GM12878 (cell line): ENCODE results near the gene MANBA. TPM values are rescaled to one million over a fixed set of nuclear protein-coding genes. Genes with fewer than 3 reads are reported as not detected.

ENCODE experiments used
- ATAC-seq: fragments of 200-7000 bp; cut with Tn5 transposase; 3 replicates; pipeline ENCODE4 v1.9.1; 2020; ENCODE audit warnings: mild to moderate bottlenecking, moderate library complexity
- BruUV-seq: library from RNA; stranded (reverse); fragments of 400-500 nt; replicated peaks from 2 replicates; lab custom pipeline; 2021; lab: Mats Ljungman, UMichigan
- CTCF ChIA-PET: fragments of 300-600 bp; sonication (Branson Sonifier 250); formaldehyde crosslinking; extraction: SDS; loops from one replicate; lab custom pipeline; 2021; ENCODE audit warnings: inconsistent platforms; lab: Yijun Ruan, JAX
- POLR2A ChIA-PET: fragments of 350-600 bp; formaldehyde crosslinking; extraction: SDS; loops from one replicate; lab custom pipeline; 2021; ENCODE audit warnings: inconsistent platforms; lab: Charles Lee
- RAD21 ChIA-PET: fragments of 300-600 bp; sonication (Branson Sonifier 250); formaldehyde crosslinking; loops from one replicate; lab custom pipeline; 2023; ENCODE audit warnings: antibody characterized with exemption; ENCODE audit not compliant: unreplicated experiment; lab: Charles Lee
- SMC1A ChIA-PET: fragments of 300-600 bp; sonication (Branson Sonifier 250); formaldehyde crosslinking; loops from one replicate; lab custom pipeline; 2023; ENCODE audit not compliant: unreplicated experiment, uncharacterized antibody; lab: Charles Lee
- DNase-seq: peaks from one replicate; pipeline ENCODE4 v3.0.0-alpha.2; 2011; ENCODE audit warnings: low read depth, low spot score
- FAIRE-seq: peaks from 3 replicates; lab custom pipeline; 2011; peaks lifted over from hg19 to GRCh38; lab: Jason Lieb, UNC
- H2AFZ ChIP-seq: 2 replicates; pipeline ENCODE4 v1.6.0; 2011; ENCODE audit warnings: low read depth, low read length, control low read depth; ENCODE audit not compliant: control insufficient read depth
- H3K27ac ChIP-seq: 2 replicates; pipeline ENCODE4 v1.5.1; 2011; ENCODE audit warnings: control low read depth; ENCODE audit not compliant: control insufficient read depth, insufficient read depth
- H3K27me3 ChIP-seq, 2 experiments: replicated peaks in 1 of 2; 2 replicates each; pipeline versions ENCODE4 v1.6.0 to v1.6.1; 2011; ENCODE audit warnings: low read length in 1 of 2; ENCODE audit not compliant: control insufficient read depth in 2 of 2, insufficient read depth in 2 of 2
- H3K36me3 ChIP-seq, 2 experiments: 2 replicates each; pipeline ENCODE4 v1.5.1; 2011; ENCODE audit warnings: low read length in 1 of 2; ENCODE audit not compliant: control insufficient read depth in 2 of 2, insufficient read depth in 2 of 2
- H3K4me1 ChIP-seq: 2 replicates; pipeline ENCODE4 v1.6.1; 2011; ENCODE audit warnings: mild to moderate bottlenecking, low read length, moderate library complexity, mixed read lengths; ENCODE audit not compliant: control insufficient read depth, insufficient read depth
- H3K4me2 ChIP-seq: 2 replicates; pipeline ENCODE4 v1.6.0; 2011; ENCODE audit warnings: control low read depth; ENCODE audit not compliant: control insufficient read depth, insufficient read depth
- H3K4me3 ChIP-seq: fragments of 200-600 bp; sonication (generic); 2 replicates; pipeline ENCODE4 v1.5.1; 2016
- H3K79me2 ChIP-seq: 2 replicates; pipeline ENCODE4 v1.6.0; 2011; ENCODE audit warnings: low read length; ENCODE audit not compliant: control insufficient read depth, insufficient read depth
- H3K9ac ChIP-seq: 2 replicates; pipeline ENCODE4 v1.8.0; 2011; ENCODE audit warnings: low read length, control low read depth, mixed read lengths; ENCODE audit not compliant: control insufficient read depth, insufficient read depth
- H3K9me3 ChIP-seq: replicated peaks from 3 replicates; pipeline ENCODE4 v1.5.1; 2011; ENCODE audit warnings: mild to moderate bottlenecking, low read length; ENCODE audit not compliant: control insufficient read depth, insufficient read depth
- H4K20me1 ChIP-seq: 2 replicates; pipeline ENCODE4 v1.6.0; 2011; ENCODE audit not compliant: control insufficient read depth, insufficient read depth
- ATF7 ChIP-seq: fragments of 450-650 bp; IDR thresholded peaks from 2 replicates; pipeline ENCODE4 v1.6.1; 2016; ENCODE audit warnings: low read depth, mild to moderate bottlenecking
- BCL11A ChIP-seq: IDR thresholded peaks from 2 replicates; pipeline ENCODE4 v1.6.1; 2011; ENCODE audit warnings: low read depth, low read length
- CBX3 ChIP-seq: fragments of 200-600 bp; sonication (generic); IDR thresholded peaks from 2 replicates; pipeline ENCODE4 v1.6.1; 2016; ENCODE audit warnings: low read depth, borderline replicate concordance
- ETV6 ChIP-seq, 2 experiments: fragments of 450-650 bp in 1 of 2; IDR thresholded peaks in 1 of 2; conservative IDR thresholded peaks in 1 of 2; 2 replicates each; pipeline ENCODE4 v1.6.1; 2014; ENCODE audit warnings: antibody characterized with exemption in 1 of 2, borderline replicate concordance in 1 of 2, low read depth in 1 of 2, mild to moderate bottlenecking in 1 of 2, moderate library complexity in 1 of 2
- FOS ChIP-seq: IDR thresholded peaks from 3 replicates; pipeline ENCODE4 v1.6.1; 2011; ENCODE audit warnings: borderline replicate concordance; ENCODE audit not compliant: insufficient read length; ENCODE audit errors: extremely low read depth
- MYC ChIP-seq: IDR thresholded peaks from 2 replicates; pipeline ENCODE4 v1.6.1; 2011; ENCODE audit warnings: mild to moderate bottlenecking, low read length, moderate library complexity, inconsistent platforms; ENCODE audit not compliant: insufficient read depth, insufficient replicate concordance, insufficient read length, severe bottlenecking
- RFX5 ChIP-seq: IDR thresholded peaks from 2 replicates; pipeline ENCODE4 v1.6.1; 2011; ENCODE audit warnings: low read depth, low read length, improper control_type of control experiment
- SRF ChIP-seq, 2 experiments: IDR thresholded peaks; 2 replicates each; pipeline ENCODE4 v1.6.1; 2011; ENCODE audit warnings: low read depth in 2 of 2, low read length in 2 of 2, mild to moderate bottlenecking in 1 of 2, moderate library complexity in 1 of 2
- SUPT20H ChIP-seq: IDR thresholded peaks from 2 replicates; pipeline ENCODE4 v1.6.1; 2011; ENCODE audit warnings: low read depth, mild to moderate bottlenecking, low read length, moderate library complexity, borderline replicate concordance; ENCODE audit not compliant: control insufficient read depth
- TARDBP ChIP-seq: IDR thresholded peaks from 2 replicates; pipeline ENCODE4 v1.6.1; 2016; ENCODE audit warnings: borderline replicate concordance
- WGBS: methylation state at CpG from one replicate; pipeline ENCODE4 v1.1.6; 2016; ENCODE audit warnings: low lambda C conversion rate; ENCODE audit not compliant: insufficient replicate concordance, insufficient coverage; ENCODE audit errors: missing lambda C conversion rate; 5-methylcytosine and 5-hydroxymethylcytosine counted together
- in situ Hi-C: fragments of 300-500 bp; cut with MboI; formaldehyde crosslinking; loops from 9 replicates; pipeline ENCODE4 v1.14.3; 2018; ENCODE audit warnings: mixed read lengths
- intact Hi-C: fragments of 100-400 bp; cut with micrococcal nuclease; formaldehyde crosslinking; loops from one replicate; pipeline ENCODE4 v1.14.2; 2022; ENCODE audit not compliant: unreplicated experiment
- polyA plus RNA-seq, 11 experiments: library from polyadenylated mRNA; depleted of rRNA in 4 of 11; unstranded in 6 of 11; stranded (reverse) in 5 of 11; fragments of >200 nt; fragmentation: Nextera tagmentation in 4 of 11; fragmentation: Illumina TruSeq in 1 of 11; extraction: Ambion mirVana in 4 of 11; extraction: Trizol in 1 of 11; gene quantifications; 1 replicate in 1 of 11; 2 replicates in 10 of 11; pipeline versions ENCODE4 v1.2.1 to v1.2.3, GENCODE V29; 2011 to 2016; ENCODE audit warnings: inconsistent platforms in 2 of 11, missing spikeins in 2 of 11, low read depth in 1 of 11
- total RNA-seq, 4 experiments: library from RNA; depleted of rRNA in 3 of 4; stranded (reverse); fragments of >200 nt in 3 of 4; fragmentation: Illumina TruSeq in 1 of 4; extraction: Trizol in 1 of 4; gene quantifications; 2 replicates each; pipeline versions ENCODE4 v1.2.1 to v1.2.3, GENCODE V29; 2013 to 2021
- TF ChIP-seq, protein P1 (sequence below): IDR thresholded peaks from 2 replicates; pipeline ENCODE4 v1.6.1; 2011; ENCODE audit warnings: low read depth, low read length, improper control_type of control experiment, borderline replicate concordance
- TF ChIP-seq, protein P2 (sequence below): fragments of 450-650 bp; formaldehyde crosslinking; IDR thresholded peaks from 2 replicates; pipeline ENCODE4 v1.4.0; 2022; ENCODE audit warnings: mild to moderate bottlenecking, moderate library complexity
- TF ChIP-seq, protein P3 (sequence below): IDR thresholded peaks from 2 replicates; pipeline ENCODE4 v1.6.1; 2012; ENCODE audit warnings: improper control_type of control experiment, low read depth, low read length; ENCODE audit not compliant: insufficient replicate concordance

The MANBA gene
- total and polyA plus RNA-seq, 10 of the 15 experiments (the other 5 are each of a cell fraction or from before 2014, with no cell fraction given) = 3.8 to 19.0 (median 12.5) TPM

DNA sequence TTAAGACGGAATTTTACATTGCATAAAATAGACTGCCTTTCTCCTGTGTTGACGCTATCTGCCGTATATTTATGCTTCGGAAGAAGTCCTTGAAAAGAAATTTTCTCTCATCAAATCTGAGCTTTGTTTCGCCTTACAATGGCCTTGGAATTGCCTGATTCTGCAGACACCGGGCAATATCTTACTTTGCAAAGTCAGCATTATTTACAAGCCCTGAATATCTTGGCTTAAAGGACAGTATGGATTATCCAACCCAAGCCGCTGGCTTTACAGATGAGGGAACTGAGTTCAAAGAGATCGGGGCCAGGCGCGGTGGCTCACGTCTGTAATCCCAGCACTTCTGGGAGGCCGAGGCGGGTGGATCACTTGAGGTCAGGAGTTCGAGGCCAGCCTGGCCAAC lies 1.1 kb upstream of the MANBA start:
- DNase-seq (no peak), ATAC-seq (no peak), FAIRE-seq (no peak)
- no TSS peak for BruUV-seq
- SMC1A ChIA-PET = interaction anchor here (1.0 to 2.0 kb wide), 5 partner anchors 44 to 80 kb away, joined by 3 to 7 read pairs (median 5); no protein-coding TSS in a partner anchor
- peaks cover 38% of the 10 kb centered on the region for H3K79me2 ChIP-seq
- H3K9ac ChIP-seq = no peak overlapping the region
- H3K27ac ChIP-seq = no peak overlapping the region
- H3K4me1 ChIP-seq = no peaks in the 10 kb centered on the region; the same call in 1 of the 2 replicates
- 88% methylated on average over 14 of the region's 14 CpGs for WGBS
- H2AFZ ChIP-seq = no peak overlapping the region; the same call in none of the 2 replicates
- RAD21 ChIA-PET = interaction anchor here (1.1 to 2.1 kb wide), 9 partner anchors 44 to 247 kb away, joined by 3 to 27 read pairs (median 4); partner anchors contain the start of gene UBE2D3
- POLR2A ChIA-PET = interaction anchor here (0.6 to 2.2 kb wide), 7 partner anchors 9 to 245 kb away, joined by 3 to 11 read pairs (median 4); partner anchors contain the start of gene UBE2D3
- H3K4me2 ChIP-seq = peak overlapping the region; percentile 75
- in situ Hi-C loops = no loop called here
- H3K9me3 ChIP-seq = no peaks in the 10 kb centered on the region
- no peaks in the 10 kb centered on the region for H3K36me3 ChIP-seq
- H3K4me3 ChIP-seq = peak overlapping the region; percentile 98; the same call in 1 of the 2 replicates
- intact Hi-C loops = loop anchor here (5.0 kb wide), 1 partner anchor 105 kb away; the partner anchor contains the start of gene CISD2
- CTCF ChIA-PET = interaction anchor here (1.2 to 1.4 kb wide), 2 partner anchors 19 to 328 kb away, joined by 3 read pairs; no protein-coding TSS in a partner anchor
- H4K20me1 ChIP-seq = no peaks in the 10 kb centered on the region
- no peaks in the 10 kb centered on the region for H3K27me3 ChIP-seq
- TF ChIP-seq TARDBP (no peak), ETV6 (conservative IDR thresholded peaks at IDR 0.05 in 1 of 2, IDR thresholded peaks at IDR 0.05 in 1 of 2; ENCODE audit: borderline replicate concordance in 1 of 2, low read depth in 1 of 2) (no peak), SRF (IDR thresholded peaks at IDR 0.05; ENCODE audit: low read depth in 2 of 2, low read length in 2 of 2) (no peak), CBX3 (no peak), RFX5 (no peak), FOS (no peak), SUPT20H (no peak), BCL11A (no peak), ATF7 (no peak), MYC (no peak)
- TF ChIP-seq, protein P1, sequence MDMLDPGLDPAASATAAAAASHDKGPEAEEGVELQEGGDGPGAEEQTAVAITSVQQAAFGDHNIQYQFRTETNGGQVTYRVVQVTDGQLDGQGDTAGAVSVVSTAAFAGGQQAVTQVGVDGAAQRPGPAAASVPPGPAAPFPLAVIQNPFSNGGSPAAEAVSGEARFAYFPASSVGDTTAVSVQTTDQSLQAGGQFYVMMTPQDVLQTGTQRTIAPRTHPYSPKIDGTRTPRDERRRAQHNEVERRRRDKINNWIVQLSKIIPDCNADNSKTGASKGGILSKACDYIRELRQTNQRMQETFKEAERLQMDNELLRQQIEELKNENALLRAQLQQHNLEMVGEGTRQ = no peak
- TF ChIP-seq, protein P2, sequence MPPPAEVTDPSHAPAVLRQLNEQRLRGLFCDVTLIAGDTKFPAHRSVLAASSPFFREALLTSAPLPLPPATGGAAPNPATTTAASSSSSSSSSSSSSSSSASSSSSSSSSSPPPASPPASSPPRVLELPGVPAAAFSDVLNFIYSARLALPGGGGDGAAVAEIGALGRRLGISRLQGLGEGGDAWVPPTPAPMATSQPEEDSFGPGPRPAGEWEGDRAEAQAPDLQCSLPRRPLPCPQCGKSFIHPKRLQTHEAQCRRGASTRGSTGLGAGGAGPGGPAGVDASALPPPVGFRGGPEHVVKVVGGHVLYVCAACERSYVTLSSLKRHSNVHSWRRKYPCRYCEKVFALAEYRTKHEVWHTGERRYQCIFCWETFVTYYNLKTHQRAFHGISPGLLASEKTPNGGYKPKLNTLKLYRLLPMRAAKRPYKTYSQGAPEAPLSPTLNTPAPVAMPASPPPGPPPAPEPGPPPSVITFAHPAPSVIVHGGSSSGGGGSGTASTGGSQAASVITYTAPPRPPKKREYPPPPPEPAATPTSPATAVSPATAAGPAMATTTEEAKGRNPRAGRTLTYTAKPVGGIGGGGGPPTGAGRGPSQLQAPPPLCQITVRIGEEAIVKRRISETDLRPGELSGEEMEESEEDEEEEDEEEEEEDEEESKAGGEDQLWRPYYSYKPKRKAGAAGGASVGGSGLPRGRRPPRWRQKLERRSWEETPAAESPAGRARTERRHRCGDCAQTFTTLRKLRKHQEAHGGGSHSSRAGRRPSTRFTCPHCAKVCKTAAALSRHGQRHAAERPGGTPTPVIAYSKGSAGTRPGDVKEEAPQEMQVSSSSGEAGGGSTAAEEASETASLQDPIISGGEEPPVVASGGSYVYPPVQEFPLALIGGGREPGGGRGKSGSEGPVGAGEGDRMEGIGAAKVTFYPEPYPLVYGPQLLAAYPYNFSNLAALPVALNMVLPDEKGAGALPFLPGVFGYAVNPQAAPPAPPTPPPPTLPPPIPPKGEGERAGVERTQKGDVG (CRISPR knock-in tag) = no peak
- TF ChIP-seq, protein P3, sequence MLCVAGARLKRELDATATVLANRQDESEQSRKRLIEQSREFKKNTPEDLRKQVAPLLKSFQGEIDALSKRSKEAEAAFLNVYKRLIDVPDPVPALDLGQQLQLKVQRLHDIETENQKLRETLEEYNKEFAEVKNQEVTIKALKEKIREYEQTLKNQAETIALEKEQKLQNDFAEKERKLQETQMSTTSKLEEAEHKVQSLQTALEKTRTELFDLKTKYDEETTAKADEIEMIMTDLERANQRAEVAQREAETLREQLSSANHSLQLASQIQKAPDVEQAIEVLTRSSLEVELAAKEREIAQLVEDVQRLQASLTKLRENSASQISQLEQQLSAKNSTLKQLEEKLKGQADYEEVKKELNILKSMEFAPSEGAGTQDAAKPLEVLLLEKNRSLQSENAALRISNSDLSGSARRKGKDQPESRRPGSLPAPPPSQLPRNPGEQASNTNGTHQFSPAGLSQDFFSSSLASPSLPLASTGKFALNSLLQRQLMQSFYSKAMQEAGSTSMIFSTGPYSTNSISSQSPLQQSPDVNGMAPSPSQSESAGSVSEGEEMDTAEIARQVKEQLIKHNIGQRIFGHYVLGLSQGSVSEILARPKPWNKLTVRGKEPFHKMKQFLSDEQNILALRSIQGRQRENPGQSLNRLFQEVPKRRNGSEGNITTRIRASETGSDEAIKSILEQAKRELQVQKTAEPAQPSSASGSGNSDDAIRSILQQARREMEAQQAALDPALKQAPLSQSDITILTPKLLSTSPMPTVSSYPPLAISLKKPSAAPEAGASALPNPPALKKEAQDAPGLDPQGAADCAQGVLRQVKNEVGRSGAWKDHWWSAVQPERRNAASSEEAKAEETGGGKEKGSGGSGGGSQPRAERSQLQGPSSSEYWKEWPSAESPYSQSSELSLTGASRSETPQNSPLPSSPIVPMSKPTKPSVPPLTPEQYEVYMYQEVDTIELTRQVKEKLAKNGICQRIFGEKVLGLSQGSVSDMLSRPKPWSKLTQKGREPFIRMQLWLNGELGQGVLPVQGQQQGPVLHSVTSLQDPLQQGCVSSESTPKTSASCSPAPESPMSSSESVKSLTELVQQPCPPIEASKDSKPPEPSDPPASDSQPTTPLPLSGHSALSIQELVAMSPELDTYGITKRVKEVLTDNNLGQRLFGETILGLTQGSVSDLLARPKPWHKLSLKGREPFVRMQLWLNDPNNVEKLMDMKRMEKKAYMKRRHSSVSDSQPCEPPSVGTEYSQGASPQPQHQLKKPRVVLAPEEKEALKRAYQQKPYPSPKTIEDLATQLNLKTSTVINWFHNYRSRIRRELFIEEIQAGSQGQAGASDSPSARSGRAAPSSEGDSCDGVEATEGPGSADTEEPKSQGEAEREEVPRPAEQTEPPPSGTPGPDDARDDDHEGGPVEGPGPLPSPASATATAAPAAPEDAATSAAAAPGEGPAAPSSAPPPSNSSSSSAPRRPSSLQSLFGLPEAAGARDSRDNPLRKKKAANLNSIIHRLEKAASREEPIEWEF = no peak
